BJ (cell line): ENCODE data around the gene MPZL3. TPM values are rescaled to one million over a fixed set of nuclear protein-coding genes. Genes with fewer than 3 reads are reported as not detected.

Experiments
- CTCF ChIA-PET: fragments of 350-600 bp; formaldehyde crosslinking; extraction: SDS; loops from one replicate; lab custom pipeline; 2021; ENCODE audit warnings: antibody characterized with exemption, inconsistent platforms; lab: Yijun Ruan, JAX
- POLR2A ChIA-PET: fragments of 300-600 bp; sonication (Branson Sonifier 250); formaldehyde crosslinking; extraction: SDS; loops from one replicate; lab custom pipeline; 2021; ENCODE audit warnings: antibody characterized with exemption; lab: Charles Lee
- DNase-seq: peaks from one replicate; pipeline ENCODE4 v3.0.0-alpha.2; 2011; ENCODE audit warnings: low read depth
- H3K27me3 ChIP-seq: 2 replicates; pipeline ENCODE4 v1.6.0; 2011; ENCODE audit warnings: low read length; ENCODE audit not compliant: control insufficient read depth, insufficient read depth
- H3K36me3 ChIP-seq: 2 replicates; pipeline ENCODE4 v1.5.1; 2011; ENCODE audit warnings: low read length; ENCODE audit not compliant: control insufficient read depth, insufficient read depth
- H3K4me3 ChIP-seq: 2 replicates; pipeline ENCODE4 v1.5.1; 2011; ENCODE audit warnings: low read depth, mild to moderate bottlenecking, control low read depth, low read length
- polyA plus RNA-seq: library from polyadenylated mRNA; depleted of rRNA; stranded (reverse); fragments of >200 nt; gene quantifications from 2 replicates; pipeline ENCODE4 v1.2.3, GENCODE V29; 2011
- TF ChIP-seq, protein P1 (sequence below): IDR thresholded peaks from 2 replicates; pipeline ENCODE4 v1.5.1; 2011; ENCODE audit warnings: low read depth, mild to moderate bottlenecking, control low read depth, inconsistent platforms, low read length, moderate library complexity; ENCODE audit not compliant: insufficient read depth

Gene MPZL3
- polyA plus RNA-seq, 1 experiment = 0.39 TPM

DNA sequence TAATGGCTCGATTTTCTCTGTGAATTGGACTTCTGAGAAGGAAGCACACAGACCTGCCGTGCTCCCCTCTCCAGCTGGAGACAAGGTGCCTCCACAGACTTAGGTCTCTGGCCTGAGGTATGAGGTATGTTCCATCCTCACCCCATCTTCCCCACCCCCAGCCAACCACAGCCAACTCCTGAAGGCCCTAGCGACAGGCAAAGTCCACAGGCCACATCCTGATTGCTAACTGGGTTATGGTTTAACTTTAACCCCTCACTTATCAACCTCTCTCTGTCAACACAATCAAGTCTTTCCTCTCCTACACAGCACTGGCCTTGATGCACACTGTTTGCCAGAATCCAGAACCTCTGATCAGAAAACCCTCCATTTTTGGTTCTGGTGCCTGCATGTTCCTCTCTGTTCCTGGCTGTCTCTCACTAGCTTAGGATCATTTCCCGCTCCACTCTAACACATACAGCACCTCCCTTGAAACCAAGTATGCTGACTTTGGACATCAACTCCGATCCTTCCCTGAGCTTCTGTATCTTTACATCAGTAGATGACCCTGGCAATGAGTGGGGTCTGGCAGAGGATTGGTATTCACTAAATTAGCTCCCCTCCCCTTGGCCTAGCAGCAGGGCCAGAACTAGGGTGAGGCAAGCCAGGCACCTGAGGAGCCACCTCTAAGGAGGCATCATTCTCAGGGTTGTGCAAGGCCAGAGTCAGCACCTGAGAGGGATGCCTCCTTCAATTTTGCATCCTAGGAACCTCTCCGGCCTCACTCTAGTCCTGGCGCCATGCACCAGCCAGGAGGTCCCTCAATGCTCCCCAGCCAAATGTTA, 49.4 kb downstream of the MPZL3 start:
- CTCF ChIA-PET = interaction anchor here (1.0 to 1.5 kb wide), 2 partner anchors 31 to 151 kb away, joined by 3 to 7 read pairs; no protein-coding TSS in a partner anchor
- Histone ChIP-seq H3K4me3 (no peak overlapping the region), H3K27me3 (peaks cover 8% of the 10 kb centered on the region), H3K36me3 (no peaks in the 10 kb centered on the region)
- no peak for DNase-seq
- TF ChIP-seq, protein P1, sequence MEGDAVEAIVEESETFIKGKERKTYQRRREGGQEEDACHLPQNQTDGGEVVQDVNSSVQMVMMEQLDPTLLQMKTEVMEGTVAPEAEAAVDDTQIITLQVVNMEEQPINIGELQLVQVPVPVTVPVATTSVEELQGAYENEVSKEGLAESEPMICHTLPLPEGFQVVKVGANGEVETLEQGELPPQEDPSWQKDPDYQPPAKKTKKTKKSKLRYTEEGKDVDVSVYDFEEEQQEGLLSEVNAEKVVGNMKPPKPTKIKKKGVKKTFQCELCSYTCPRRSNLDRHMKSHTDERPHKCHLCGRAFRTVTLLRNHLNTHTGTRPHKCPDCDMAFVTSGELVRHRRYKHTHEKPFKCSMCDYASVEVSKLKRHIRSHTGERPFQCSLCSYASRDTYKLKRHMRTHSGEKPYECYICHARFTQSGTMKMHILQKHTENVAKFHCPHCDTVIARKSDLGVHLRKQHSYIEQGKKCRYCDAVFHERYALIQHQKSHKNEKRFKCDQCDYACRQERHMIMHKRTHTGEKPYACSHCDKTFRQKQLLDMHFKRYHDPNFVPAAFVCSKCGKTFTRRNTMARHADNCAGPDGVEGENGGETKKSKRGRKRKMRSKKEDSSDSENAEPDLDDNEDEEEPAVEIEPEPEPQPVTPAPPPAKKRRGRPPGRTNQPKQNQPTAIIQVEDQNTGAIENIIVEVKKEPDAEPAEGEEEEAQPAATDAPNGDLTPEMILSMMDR = no peak
- POLR2A ChIA-PET = no interaction called here

DNA sequence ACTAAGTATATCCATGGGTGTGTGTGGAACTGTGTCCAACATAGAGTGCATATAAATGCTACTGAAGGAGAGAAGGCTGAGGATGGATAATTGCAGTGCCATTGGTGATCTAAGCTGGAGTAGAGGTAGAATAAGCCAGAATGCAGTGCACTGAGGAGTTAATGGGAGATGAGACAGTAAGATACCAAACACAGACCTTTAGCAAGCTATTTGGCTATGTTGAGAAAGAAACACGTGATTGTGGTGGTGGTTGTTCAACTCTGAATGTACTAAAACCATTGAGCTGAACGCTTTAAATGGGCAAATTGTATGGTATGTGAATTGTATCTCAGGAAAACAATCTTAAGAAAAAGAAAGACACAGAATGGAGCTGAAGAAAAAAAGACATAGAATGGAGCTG, 50.2 kb downstream of the MPZL3 start:
- no peaks in the 10 kb centered on the region for H3K36me3 ChIP-seq
- TF ChIP-seq, protein P1 = no peak
- ChIA-PET POLR2A (no interaction called here), CTCF (interaction anchor here (1.5 kb wide), 1 partner anchor 152 kb away, joined by 7 read pairs; no protein-coding TSS in a partner anchor)
- H3K4me3 ChIP-seq = no peak overlapping the region
- DNase-seq = no peak
- H3K27me3 ChIP-seq = peaks cover 8% of the 10 kb centered on the region

DNA sequence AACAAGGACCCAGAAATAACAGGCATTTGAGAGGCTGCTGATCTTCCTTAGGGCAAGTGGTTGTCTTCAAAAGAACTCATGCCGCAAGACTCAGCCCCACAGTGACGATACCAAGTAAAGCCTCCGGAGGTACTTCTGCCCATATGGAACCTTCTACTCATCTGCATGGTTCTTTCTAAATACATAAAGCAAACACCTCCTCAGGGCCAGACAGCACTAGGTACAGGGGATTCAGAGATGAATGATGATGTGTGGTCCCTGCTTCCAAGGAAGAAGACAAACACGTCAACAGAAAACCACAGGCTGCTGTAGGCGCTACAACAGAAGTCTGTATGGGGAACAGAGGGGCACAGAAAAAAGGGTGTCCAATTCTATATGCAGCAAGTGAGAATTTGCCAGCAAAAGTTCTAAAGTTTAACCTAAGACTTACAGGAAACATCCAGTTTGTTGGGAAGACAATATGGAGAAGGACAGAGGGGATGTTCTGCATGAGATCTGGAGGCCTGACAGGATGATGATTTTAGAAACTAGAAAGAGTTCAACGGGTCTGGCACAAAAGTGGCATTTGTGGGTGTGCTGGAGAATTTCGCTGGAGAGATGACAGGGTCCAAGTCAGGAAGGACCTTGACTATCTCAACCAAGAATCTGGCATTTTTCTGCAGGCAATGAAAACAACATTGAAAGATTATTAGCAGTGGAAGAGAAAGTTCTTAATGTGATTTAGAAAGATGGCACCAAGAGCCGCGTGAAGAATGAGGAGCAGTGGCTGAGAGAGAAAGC, 51.1 kb downstream of the MPZL3 start:
- ChIA-PET CTCF (interaction anchor here (1.3 kb wide), 1 partner anchor 16 kb away, joined by 3 read pairs; no protein-coding TSS in a partner anchor), POLR2A (no interaction called here)
- TF ChIP-seq, protein P1 = no peak
- Histone ChIP-seq H3K36me3 (no peaks in the 10 kb centered on the region), H3K4me3 (no peak overlapping the region), H3K27me3 (peaks cover 8% of the 10 kb centered on the region)
- DNase-seq = no peak

DNA sequence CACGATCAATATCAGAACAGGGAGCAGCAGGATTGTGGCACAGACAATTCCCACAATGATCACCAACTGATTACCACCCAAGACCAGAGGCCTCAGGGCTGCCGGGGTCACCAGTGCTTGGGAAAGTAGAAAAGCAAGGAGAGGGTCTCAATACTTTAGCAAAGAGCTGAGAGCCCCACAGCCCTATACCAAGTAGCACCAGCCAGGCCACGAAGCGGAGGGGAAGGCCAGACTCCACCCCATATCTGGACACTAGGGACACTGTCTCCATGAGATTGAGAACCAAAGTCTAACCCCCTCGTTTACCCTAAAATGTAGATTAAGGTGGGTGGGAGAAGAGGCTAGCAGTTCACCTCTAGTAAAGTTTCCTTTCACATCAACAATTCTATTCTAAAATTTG, 51.7 kb downstream of the MPZL3 start:
- Histone ChIP-seq H3K36me3 (no peaks in the 10 kb centered on the region), H3K27me3 (peaks cover 6% of the 10 kb centered on the region), H3K4me3 (no peak overlapping the region)
- no peak for DNase-seq
- CTCF ChIA-PET = interaction anchor here (1.3 kb wide), 1 partner anchor 15 kb away, joined by 3 read pairs; no protein-coding TSS in a partner anchor
- POLR2A ChIA-PET = no interaction called here
- TF ChIP-seq, protein P1 = no peak

DNA sequence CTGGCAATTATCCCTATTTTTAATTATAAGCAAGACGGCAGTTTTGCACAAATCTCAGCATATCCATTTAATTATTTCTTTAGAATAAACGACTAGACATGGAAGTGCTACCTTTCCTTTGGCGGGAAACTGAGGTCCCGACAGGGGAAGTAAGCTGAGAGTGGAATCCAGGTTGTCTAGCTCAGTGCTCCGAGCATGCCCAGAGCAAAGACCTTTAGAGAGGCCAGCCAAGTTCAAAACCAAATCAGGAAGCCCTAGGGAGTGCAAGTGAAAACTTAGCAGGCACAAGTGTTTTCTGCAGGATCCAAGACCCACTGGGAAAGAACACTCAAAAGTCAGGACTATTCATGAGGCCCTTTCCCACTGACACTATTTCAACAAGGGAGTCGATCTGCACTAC, 53.0 kb downstream of the MPZL3 start:
- TF ChIP-seq, protein P1 = no peak
- Histone ChIP-seq H3K36me3 (no peaks in the 10 kb centered on the region), H3K4me3 (no peak overlapping the region), H3K27me3 (peaks cover 8% of the 10 kb centered on the region)
- no peak for DNase-seq
- ChIA-PET CTCF (interaction anchor here (0.9 to 1.8 kb wide), 13 partner anchors 11 to 289 kb away, joined by 3 to 11 read pairs (median 5); no protein-coding TSS in a partner anchor), POLR2A (no interaction called here)
